Activated T-cell treated with anti-CD3 and anti-CD28 coated beads, Interleukin-2, amount 50 U/mL, for 1 hour (primary cell): ENCODE results near the gene NCDN.

Source experiments
- DNase-seq: peaks from one replicate; pipeline ENCODE4 v3.0.0-alpha.2; 2020

The NCDN gene

DNA sequence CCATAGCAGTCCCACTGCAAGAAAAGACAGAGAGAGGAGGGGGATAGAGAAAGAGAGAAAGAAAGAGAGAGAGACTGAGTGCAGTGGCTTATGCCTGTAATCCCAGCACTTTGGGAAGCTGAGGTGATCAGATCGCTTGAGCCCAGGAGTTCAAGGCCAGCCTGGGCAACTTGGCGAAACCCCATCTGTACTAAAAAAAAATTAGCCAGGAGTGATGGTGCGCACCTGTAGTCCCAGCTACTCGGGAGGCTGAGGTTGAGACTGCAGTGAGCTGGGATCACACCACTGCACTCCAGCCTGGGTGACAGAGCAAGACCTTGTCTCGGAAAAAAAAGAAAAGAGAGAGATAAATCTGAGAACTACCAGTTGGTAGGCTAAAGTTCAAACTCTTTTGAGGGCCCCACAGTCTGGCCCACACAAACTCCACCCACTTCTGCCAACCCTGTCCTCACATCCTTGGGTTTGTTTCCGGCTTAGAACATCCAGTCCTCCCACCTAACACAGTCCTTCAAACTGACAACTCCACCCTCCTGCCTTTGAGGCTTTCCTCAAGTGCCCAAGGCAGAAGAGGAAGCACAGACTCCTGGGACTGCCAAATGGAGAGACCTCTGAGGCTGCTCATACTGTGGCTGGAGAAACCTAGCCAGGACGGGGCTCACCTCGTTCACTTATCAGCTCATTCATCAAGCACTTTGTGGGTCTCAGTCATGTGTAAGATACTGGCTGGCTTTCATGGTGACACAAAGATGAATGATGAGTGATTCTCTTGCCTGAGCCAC lies 35.6 kb downstream of the NCDN start:
- DNase-seq, result no peak

DNA sequence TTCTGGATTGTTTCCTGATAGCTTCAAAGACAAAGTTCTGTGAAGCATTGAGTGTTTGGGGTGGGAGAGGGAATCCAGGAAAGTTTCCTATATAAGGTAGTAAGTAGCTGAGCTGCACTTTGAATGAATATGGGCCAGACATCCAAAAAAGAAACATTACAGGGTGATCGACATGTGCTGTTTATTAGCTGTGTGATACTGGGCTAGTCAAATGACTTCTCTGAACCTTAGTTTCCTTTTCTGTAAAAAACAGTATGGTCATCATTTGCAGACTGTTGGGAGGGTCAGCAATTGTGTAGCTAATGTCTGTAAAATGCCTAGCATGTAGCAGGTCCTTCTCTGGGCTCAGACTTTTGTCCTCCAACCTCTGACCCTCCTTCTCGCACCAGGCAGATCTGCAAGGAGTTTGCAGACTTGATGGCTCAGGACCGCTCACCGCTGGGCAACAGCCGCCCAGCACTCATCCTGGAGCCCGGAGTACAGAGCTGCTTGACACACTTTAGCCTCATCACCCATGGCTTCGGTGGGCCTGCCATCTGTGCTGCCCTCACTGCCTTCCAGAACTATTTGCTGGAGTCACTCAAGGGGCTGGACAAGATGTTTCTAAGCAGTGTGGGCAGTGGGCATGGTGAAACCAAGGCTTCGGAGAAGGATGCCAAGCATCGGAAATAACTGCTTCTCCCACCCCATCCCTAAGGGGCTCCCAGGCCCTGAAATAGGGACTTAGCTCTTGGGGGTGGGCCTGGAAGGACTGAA lies 36.6 kb downstream of the NCDN start:
- no peak for DNase-seq

DNA sequence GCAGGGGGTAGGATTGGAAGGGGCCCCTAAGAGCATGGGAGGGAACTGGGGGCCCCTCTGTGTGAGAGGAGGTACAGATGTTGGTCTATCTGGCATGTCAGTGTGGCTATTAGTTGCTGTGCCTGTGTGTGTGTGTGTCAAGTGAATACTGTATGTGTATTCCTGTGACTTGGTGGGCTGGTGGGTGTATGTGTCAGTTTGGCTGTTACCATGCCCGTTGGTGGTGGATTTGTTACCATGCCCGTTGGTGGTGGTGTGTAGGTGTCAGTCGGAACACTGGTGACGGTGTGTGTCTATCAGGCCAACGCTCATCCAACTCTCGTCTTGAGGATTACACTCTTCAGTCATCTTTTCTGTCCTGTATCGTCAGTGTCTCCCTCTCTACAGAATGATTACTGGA lies 38.1 kb downstream of the NCDN start:
- DNase-seq, result no peak

DNA sequence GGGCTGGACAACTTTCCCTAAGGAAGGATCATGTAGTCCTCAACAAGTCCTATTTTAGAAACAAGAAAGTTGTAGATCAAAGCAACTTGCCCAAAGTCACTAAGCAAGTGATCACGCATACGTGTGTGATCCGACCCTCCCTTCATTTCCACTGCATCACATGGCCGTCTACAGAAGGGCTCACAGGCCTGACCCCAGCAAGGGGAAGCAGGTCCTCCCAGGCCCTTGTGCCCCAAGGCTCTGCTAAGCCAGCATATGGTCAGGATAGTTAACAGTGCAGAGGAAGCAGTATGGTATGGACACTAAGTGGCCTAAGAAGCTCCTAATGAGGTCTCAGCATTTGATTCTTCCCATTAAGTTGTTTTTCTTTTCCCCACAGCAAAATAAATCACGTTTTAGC lies 40.3 kb downstream of the NCDN start:
- DNase-seq, result no peak

DNA sequence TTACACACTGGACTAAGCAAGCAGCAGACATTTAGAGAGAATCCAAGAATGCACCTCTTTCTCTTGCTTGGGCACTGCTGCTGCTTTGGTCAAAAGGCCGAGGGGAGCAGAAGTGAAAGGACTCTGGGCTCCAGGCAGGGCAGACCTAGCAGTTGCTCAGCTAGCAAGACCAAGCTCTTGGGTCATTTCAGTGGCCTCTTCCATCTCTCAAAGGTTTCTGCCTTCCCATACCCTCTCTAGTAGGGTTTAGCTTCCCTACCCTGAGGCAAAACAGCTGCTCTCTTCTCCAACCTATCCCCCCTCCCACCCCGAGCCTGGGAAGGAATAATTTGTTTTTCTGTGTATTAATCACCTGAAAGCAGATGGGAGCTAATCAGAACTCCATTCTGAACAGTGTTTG lies 41.3 kb downstream of the NCDN start:
- DNase-seq, result no peak

DNA sequence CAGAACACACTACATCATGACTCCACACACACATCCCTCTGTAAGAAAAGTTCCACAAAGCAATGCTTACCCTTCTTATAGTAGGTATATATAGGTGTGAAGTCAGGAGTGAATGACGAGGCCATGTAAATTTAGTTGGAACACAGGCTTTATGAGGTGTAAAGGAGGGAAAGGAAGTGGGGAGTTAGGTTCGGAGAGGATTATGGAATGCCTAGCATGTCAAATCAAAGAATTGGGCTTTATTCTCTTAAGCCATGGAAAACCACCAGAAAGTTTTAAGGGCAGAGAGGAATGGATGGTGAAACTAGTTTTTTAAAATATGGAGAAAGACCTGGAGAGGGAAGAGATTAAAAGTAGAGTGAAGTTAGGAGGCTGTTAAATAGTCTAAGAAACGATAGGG lies 41.8 kb downstream of the NCDN start:
- DNase-seq, result no peak

DNA sequence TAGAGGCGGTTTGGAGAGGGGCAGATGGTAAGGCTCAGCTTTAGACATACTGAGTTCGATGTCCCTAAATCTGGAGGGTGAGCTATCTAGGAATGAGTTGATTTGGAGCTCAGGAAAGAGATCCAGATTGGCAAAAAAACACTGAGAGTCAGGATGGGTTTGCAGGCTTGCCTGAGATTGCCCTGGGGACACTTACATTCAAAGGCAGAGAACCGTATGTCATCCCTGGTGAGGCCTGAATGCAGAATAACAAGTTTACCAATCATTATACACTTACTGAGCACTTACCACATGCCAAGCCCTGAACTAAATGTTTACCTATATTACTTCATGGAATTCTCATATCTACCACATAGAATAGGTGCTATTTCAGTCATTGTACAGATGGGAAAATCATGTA lies 43.0 kb downstream of the NCDN start:
- no peak for DNase-seq

DNA sequence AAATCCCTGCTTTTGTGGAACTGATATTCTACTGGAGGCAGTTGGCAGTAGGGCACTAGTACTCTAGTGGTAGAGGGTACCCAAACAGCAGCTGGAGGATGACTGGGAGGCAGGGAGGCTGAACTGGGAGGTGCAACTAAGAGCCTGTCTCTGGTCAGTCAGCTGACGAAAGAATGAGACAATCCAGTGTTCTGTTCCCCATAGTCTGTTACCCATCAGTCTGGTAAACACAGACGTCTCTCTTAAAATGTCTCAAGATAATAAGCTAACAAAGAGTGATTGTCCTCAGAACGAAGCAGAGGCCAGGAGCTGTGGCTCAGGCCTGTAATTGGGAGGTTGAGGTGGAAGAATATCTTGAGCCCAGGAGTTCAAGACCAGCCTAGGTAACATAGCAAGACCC lies 45.9 kb downstream of the NCDN start:
- DNase-seq, result no peak

DNA sequence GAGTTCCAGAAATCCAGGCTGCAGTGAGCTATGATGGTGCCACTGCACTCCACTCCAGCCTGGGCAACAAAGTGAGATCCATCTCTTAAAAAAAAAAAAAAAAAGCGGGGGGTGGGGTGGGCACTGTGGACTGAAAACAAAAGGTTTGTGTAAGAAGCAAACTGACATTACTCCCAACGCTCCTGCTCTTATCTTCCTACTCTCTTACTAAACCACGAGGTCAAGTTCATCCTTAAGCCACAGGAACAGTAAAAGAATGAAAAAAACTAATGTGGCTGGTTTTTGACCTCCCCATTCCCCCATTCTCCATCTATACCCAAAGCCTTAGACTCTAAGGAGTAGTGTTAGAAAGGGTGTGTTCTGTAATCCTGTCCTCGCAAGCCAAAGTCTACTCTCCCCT lies 46.3 kb downstream of the NCDN start:
- DNase-seq, result no peak

DNA sequence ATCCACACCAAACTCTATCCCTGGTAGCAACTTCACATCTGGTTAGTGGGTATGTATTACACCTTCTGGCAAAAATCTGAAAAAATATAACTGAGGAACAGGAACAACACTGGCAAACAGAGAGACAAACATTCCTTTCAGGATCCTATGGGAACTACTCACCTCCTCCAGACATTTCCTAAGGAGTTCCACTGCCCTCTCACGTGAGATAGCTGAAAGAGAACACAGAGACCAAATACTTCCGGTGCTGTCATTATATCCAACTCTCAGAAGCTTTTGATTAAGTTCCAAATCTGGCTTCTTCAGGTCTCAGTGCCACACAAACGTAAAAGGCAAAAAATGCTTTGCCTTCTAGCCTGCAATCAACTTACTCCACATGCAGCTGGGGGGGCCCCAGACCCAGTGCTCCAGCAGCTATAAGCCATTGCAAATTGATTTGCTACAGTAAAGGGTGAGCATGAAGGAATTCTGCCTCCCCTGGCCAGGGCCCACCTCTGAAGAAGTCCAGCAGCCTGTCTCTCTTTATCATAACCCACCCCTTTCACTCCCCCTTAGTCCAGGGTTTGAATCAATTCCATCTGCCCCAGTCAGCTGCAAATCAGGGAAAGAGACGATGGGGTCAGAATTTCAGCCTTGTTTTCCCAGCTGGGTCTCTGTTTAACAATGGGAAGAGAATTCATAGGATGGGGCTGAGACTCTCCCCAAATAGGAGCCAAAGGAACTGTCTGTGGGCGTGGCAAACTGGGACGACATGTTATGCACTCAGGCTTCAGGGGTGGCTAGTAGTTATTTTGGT lies 47.7 kb downstream of the NCDN start:
- DNase-seq, result no peak

DNA sequence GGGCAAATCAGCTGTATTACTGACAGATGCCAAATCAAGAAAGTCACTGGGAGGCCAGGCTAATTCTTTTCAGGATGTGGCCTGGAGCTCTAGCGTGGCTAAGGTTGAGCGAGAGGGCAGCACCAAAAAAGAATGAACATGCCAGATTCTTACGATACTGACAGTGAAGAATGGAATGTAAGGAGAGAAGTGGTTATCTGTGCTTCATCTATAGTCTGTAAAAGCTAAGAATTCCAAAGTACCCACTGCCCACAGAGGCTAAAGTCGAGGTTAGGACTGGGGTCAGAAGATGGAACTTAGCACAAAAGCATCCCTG lies 48.2 kb downstream of the NCDN start:
- no peak for DNase-seq

DNA sequence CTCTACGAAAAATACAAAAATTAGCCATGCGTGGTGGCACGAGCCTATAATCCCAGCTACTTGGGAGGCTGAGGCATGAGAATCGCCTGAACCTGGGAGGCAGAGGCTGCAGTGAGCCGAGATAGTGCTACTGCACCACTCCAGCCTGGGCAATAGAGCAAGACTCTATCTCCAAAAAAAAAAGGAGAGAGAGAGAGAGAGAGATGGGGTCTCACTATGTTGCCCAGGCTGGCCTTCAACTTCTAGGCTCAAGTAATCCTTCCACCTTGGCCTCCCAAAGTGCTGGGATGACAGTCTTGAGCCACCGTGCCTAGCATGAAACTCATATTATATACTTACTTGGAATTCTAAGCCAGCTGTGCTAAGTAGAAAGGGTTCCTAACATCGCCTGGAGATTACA lies 54.1 kb downstream of the NCDN start:
- DNase-seq, result no peak

DNA sequence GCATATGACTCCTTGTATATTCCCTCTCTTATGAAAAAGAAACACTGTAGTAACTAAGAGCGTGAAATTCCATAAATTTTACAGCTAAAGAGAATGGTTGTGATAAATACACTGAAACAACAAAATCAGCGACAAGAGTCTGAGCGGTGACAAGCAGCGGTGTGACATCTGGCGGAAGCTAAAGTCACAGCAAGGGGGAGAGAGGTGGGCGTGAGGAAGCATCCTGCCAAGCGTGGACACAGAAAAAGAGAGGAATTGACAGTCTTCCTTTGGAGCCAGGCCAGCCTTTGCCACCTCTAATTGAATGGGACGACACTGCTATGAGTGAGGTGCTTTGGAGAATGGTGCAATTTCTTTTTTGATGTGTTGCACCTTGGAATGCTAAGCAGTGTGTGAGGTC lies 57.8 kb downstream of the NCDN start:
- no peak for DNase-seq
